ENCODE data around the gene LMOD3.

- no peak for TF ChIP-seq EZH2 (IDR thresholded peaks at IDR 0.05; ENCODE audit: borderline replicate concordance, low read length)
- TF ChIP-seq, protein P1, sequence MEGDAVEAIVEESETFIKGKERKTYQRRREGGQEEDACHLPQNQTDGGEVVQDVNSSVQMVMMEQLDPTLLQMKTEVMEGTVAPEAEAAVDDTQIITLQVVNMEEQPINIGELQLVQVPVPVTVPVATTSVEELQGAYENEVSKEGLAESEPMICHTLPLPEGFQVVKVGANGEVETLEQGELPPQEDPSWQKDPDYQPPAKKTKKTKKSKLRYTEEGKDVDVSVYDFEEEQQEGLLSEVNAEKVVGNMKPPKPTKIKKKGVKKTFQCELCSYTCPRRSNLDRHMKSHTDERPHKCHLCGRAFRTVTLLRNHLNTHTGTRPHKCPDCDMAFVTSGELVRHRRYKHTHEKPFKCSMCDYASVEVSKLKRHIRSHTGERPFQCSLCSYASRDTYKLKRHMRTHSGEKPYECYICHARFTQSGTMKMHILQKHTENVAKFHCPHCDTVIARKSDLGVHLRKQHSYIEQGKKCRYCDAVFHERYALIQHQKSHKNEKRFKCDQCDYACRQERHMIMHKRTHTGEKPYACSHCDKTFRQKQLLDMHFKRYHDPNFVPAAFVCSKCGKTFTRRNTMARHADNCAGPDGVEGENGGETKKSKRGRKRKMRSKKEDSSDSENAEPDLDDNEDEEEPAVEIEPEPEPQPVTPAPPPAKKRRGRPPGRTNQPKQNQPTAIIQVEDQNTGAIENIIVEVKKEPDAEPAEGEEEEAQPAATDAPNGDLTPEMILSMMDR (conservative IDR thresholded peaks at IDR 0.05 in 1 of 2, IDR thresholded peaks at IDR 0.05 in 1 of 2; ENCODE audit: extremely low read depth in 1 of 2, insufficient read depth in 1 of 2, low read depth in 1 of 2, low read length in 2 of 2): no peak
These were observed 22.8 kb downstream of the LMOD3 start for GRCh38 chr3:69099576-69099975.

All from mammary epithelial cell (primary cell).